Measurements from ENCODE around the gene ZNF732.

Gene ZNF732

DNA sequence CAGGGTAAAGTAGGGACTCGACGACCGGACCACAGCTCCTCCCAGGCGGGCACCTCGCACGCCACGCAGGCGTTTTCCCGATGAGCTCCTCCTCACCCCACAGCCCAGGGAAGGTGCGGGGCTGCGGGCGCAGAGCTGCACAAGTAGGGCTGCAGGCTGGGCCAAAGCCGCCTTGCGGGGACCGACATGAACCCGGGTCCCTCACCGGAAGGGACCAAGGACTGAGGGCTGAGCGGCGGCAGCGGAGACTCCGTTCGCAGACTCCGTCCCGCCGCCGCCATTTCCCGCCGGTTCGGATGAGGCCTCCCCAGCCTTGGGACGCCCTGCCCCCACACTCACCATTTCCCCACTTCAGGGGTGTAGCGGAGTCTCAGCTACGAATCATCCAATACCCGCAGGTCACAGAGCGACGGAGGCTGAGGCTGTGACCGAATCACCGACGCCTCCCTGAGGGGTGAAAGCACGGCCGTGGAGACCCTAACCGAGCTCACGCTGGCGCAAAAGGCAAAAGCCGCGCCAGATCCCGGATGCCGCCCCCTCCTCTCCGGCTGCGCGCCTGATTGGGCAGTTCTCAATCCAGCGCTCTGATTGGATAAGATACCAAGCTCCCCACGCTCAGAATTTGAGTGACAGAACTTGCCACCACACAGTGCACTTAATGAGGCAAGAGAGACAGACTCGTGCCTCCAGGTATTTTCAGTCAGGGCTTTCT is at the start of gene ZNF732:
ZNF732 (minus strand) TSS at position 506 of the 712 bp plus-strand sequence; CDS start at position 342, 164 bp downstream.
- Mint-ChIP-seq H3K4me3 (no peak within 1 kb of the TSS), H3K27ac (ENCODE audit: low read depth) (no peak within 1 kb of the TSS), H3K9me3 (peaks cover 13% of the 10 kb centered on the region), H3K4me1 (peaks cover 13% of the 10 kb centered on the region), H3K36me3 (ENCODE audit: insufficient read depth) (peaks cover 2% of the 10 kb centered on the region), H3K27me3 (peaks cover 27% of the 10 kb centered on the region)
- no peak for DNase-seq (ENCODE audit: low spot score in 2 of 2)
- ATAC-seq (replicated peaks; ENCODE audit: extremely low read depth, poor library complexity, severe bottlenecking), result no peak

DNA sequence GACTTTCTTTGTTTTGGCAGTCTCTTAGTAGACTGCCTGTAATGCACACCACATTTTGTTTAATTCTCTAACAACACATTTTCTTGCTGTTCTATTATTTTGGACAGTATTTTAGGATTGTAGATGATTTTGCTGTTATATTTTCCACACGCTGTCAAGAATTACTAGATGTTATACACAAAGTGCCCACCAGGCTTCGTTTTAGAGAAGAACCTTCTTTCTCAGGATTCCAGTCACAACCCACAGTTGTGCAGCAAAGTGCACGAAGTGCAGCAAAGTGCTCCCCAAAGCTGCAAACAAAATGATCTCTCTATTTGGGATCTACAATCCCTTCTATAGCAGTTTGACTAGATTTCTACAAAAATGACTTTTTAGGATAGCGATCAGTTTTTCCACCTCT is 34.7 kb upstream of the ZNF732 start:
- peaks cover 40% of the 10 kb centered on the region for H3K4me1 Mint-ChIP-seq
- H3K4me3 Mint-ChIP-seq, result peak overlapping the region; percentile 100
- peaks cover 37% of the 10 kb centered on the region for H3K36me3 Mint-ChIP-seq (ENCODE audit: insufficient read depth)
- H3K27me3 Mint-ChIP-seq, result no peaks in the 10 kb centered on the region
- no peak for ATAC-seq (replicated peaks; ENCODE audit: extremely low read depth, poor library complexity, severe bottlenecking)
- H3K27ac Mint-ChIP-seq (ENCODE audit: low read depth), result no peak overlapping the region
- H3K9me3 Mint-ChIP-seq, result peaks cover 4% of the 10 kb centered on the region
- no peak for DNase-seq (ENCODE audit: low spot score in 2 of 2)

DNA sequence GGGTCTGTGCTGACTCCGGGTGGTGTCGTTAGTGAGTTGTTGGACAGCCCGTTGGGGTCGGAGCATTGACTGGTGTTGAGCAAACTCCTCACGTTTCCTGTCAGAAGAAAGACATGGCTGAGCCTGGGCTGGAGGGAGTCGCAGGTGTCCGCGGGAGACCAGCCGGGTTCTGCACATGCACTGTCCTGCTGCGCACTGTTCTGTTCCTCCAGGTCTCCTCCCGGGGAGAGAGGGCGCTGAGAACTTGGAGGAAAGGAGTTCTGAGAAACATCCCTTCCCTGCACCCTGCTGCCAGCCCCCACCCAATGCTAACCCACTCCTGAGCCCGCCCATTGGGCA is 33.5 kb upstream of the ZNF732 start:
- peak overlapping the region; percentile 100 for H3K4me3 Mint-ChIP-seq
- H3K27ac Mint-ChIP-seq (ENCODE audit: low read depth), result peak overlapping the region; percentile 98
- H3K4me1 Mint-ChIP-seq, result peaks cover 40% of the 10 kb centered on the region
- H3K9me3 Mint-ChIP-seq, result peaks cover 4% of the 10 kb centered on the region
- ATAC-seq (replicated peaks; ENCODE audit: extremely low read depth, poor library complexity, severe bottlenecking) (no peak), DNase-seq (ENCODE audit: low spot score in 2 of 2) (no peak)
- H3K36me3 Mint-ChIP-seq (ENCODE audit: insufficient read depth), result peaks cover 28% of the 10 kb centered on the region
- H3K27me3 Mint-ChIP-seq, result no peaks in the 10 kb centered on the region

DNA sequence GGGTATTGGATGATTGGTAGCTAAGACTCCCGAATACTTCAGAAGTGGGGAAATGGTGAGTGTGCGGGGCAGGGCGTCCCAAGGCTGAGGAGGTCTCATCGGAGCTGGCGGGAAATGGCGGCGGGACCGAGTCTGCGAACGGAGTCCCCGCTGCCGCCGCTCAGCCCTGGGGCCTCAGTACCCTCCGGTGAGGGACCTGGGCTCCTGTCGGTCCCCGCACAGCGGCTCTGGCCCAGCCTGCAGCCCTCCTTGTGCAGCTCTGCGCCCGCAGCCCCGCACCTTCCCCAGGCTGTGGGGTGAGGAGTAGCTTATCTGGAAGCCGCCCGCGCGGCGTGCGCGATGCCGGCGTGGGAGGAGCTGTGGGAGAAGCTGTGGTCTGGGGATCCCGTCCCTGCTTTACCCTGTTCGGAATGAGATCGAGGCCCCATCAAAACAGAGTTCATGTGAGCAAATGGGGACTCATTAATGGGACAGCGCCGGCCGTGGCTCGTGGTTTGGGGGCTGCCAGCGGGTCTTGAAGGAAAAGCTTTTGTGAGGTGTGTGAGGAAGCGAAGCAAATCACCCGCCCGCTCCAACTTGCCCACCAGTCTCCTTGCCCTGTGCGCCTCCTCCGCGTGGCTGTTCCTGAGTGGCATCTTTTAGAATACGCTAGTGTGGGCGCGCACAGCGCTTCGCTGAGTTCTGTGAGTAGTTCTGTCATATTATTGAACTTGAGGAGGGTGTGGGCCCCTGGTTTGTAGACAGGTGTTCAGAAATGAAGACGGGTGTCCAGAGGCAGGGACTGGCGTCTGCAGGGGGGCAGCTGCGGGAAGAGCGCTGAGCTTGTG is 32.9 kb upstream of the ZNF732 start:
- no peaks in the 10 kb centered on the region for H3K27me3 Mint-ChIP-seq
- ATAC-seq (replicated peaks; ENCODE audit: extremely low read depth, poor library complexity, severe bottlenecking) (peak; percentile 48), DNase-seq (ENCODE audit: low spot score in 2 of 2) (no peak)
- H3K36me3 Mint-ChIP-seq (ENCODE audit: insufficient read depth), result peaks cover 25% of the 10 kb centered on the region
- H3K4me3 Mint-ChIP-seq, result peak overlapping the region; percentile 100
- peaks cover 40% of the 10 kb centered on the region for H3K4me1 Mint-ChIP-seq
- H3K27ac Mint-ChIP-seq (ENCODE audit: low read depth), result peak overlapping the region; percentile 98
- peaks cover 4% of the 10 kb centered on the region for H3K9me3 Mint-ChIP-seq

DNA sequence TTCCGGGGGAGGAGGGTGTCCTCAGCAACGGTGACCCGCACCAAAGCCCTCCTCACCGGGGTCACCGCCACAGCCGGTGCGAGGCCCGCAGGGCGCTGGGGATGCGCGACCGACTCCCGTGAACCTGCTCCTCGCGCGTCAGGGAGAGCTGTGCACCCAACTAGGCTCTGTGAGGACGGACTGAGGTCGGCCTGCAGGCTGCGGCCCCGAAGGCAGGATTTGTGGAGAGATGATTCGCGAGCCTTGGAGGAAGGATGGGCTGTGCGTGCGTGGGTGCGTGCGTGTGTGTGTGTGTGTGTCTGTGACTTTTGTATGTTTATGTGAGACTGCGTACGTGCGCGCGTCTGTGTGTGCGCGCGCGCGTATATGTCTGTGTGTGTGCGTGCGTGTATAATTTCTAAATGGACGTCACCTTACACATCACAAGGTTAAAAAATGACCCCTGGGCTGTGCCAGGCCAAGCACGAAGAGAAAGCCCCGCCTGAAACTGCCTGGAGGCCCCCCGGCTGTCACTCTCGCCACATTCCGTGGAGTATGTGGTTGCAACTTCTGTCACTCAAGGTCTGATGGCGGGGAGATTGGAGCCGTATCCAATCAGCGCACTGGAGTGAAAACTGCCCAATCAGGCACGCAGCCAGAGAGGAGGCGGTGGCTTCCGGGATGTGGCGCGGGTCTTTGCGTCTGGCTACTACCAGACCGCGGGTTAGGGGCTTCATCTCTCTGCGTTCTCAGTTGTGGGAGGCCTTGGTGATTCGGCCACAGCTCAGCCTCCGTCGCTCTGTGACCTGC is 32.1 kb upstream of the ZNF732 start, which contains the start of gene ZNF141:
ZNF141 (plus strand) TSS at position 672 of the 789 bp plus-strand sequence. CDS start 170 bp downstream, outside the sequence.
- H3K4me3 Mint-ChIP-seq, result peak within 1 kb of the TSS; percentile 100
- peak within 1 kb of the TSS; percentile 98 for H3K27ac Mint-ChIP-seq (ENCODE audit: low read depth)
- DNase-seq (ENCODE audit: low spot score in 2 of 2), result peak; percentile 78 to 90
- ATAC-seq (replicated peaks; ENCODE audit: extremely low read depth, poor library complexity, severe bottlenecking), result peak; percentile 95
- no peaks in the 10 kb centered on the region for H3K27me3 Mint-ChIP-seq
- peaks cover 40% of the 10 kb centered on the region for H3K4me1 Mint-ChIP-seq
- peaks cover 4% of the 10 kb centered on the region for H3K9me3 Mint-ChIP-seq
- H3K36me3 Mint-ChIP-seq (ENCODE audit: insufficient read depth), result peaks cover 25% of the 10 kb centered on the region

DNA sequence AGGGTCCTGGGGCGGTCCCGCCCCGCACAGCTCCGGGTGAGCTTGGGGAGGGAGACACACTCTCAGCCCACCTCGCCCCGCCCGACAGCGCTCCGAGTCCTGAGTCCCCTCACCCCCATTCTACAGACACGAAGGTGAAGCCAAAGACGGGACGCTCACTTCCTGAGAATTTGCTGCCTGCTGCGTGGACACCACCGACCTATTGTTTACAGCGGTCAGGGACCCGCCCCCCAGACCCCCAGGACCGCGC is 31.5 kb upstream of the ZNF732 start:
- Mint-ChIP-seq H3K36me3 (ENCODE audit: insufficient read depth) (peaks cover 22% of the 10 kb centered on the region), H3K4me1 (peaks cover 40% of the 10 kb centered on the region), H3K4me3 (peak overlapping the region; percentile 100), H3K9me3 (peaks cover 4% of the 10 kb centered on the region), H3K27me3 (no peaks in the 10 kb centered on the region), H3K27ac (ENCODE audit: low read depth) (peak overlapping the region; percentile 98)
- DNase-seq (ENCODE audit: low spot score in 2 of 2) (no peak), ATAC-seq (replicated peaks; ENCODE audit: extremely low read depth, poor library complexity, severe bottlenecking) (no peak)

DNA sequence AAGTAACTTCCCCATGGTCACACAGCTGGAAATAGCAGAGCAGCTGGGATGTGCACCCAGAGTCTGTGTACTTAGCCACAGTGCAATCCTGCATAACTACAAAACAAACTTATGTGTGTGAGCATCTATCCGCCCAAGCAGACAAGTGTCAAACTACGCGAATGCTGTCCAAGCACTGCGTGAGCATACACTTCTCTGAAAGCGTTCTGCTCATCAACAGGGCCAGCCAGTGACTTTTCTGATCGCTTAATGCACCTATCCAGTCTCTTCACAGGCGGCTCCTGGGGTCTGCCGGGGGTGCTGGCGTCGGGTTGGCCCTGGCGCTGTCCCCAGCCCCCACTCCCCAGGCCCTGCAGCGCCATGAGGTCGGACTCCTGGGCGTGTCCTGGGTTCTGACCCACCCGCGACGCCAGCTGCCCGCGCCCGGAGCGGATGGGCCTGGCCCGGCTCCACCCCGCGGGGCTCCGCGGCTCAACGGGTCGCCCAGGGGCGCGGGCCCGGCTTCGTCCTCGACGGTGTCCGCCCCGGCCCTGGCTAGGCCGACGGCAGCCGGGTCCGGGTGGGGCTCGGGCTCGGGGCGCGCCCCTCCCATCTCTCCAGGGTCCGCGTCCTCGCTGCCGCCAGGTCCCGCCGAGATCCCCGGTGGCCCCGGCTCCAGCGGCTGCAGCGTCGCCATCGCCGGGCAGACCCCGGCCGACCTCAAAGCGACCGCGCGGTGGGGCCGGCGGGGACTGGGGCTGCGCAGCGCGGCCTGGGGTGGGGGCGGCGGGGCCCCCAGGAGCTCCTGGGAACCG is 31.0 kb upstream of the ZNF732 start:
- Mint-ChIP-seq H3K4me1 (peaks cover 40% of the 10 kb centered on the region), H3K36me3 (ENCODE audit: insufficient read depth) (peaks cover 21% of the 10 kb centered on the region), H3K4me3 (peak overlapping the region; percentile 100), H3K27me3 (no peaks in the 10 kb centered on the region), H3K9me3 (peaks cover 4% of the 10 kb centered on the region), H3K27ac (ENCODE audit: low read depth) (no peak overlapping the region)
- ATAC-seq (replicated peaks; ENCODE audit: extremely low read depth, poor library complexity, severe bottlenecking) (no peak), DNase-seq (ENCODE audit: low spot score in 2 of 2) (no peak)

DNA sequence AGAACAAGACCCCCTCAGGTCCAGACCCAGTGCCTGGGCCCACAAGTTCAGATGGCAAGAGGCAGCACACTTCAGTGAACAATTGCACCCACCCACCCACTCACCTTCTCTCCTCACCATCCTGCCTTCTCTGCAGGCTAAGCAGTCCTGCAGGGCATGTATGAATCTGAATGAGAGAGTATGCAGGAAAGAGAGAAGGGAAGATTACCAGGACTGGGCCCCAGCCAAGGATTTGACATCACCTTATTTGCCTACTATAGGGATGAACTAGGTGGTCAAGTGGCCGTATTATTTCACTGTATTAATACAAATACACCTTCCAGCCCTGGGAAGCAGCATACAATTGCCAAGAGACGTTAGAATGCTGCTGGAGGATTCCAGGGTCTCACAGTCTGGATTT is 30.2 kb upstream of the ZNF732 start:
- peaks cover 3% of the 10 kb centered on the region for H3K9me3 Mint-ChIP-seq
- H3K36me3 Mint-ChIP-seq (ENCODE audit: insufficient read depth), result peaks cover 21% of the 10 kb centered on the region
- no peak for DNase-seq (ENCODE audit: low spot score in 2 of 2)
- H3K4me1 Mint-ChIP-seq, result peaks cover 36% of the 10 kb centered on the region
- peak overlapping the region; percentile 59 for H3K4me3 Mint-ChIP-seq
- no peaks in the 10 kb centered on the region for H3K27me3 Mint-ChIP-seq
- no peak for ATAC-seq (replicated peaks; ENCODE audit: extremely low read depth, poor library complexity, severe bottlenecking)
- no peak overlapping the region for H3K27ac Mint-ChIP-seq (ENCODE audit: low read depth)

DNA sequence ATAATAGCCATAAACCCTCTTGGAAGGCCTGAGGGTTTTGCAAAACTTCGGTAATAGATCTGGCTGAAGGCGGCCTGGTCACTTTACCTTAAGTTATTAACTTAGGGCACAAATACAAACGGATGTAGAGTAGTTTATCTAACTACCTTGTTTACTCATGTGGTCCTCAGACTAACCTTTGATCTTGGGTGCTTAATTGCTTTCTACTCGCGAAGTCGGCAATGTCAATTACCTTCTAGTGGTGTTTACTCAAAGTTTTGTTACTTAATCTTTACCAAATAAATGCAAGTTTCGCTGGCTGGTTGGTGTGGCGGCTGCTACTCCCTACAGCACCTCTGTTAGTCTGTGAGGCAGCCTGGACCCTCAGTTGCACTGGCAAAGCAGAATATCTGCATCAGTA is 23.5 kb upstream of the ZNF732 start:
- no peaks in the 10 kb centered on the region for H3K4me1 Mint-ChIP-seq
- DNase-seq (ENCODE audit: low spot score in 2 of 2) (no peak), ATAC-seq (replicated peaks; ENCODE audit: extremely low read depth, poor library complexity, severe bottlenecking) (no peak)
- no peak overlapping the region for H3K27ac Mint-ChIP-seq (ENCODE audit: low read depth)
- H3K9me3 Mint-ChIP-seq, result peaks cover 5% of the 10 kb centered on the region
- H3K4me3 Mint-ChIP-seq, result no peak overlapping the region
- no peaks in the 10 kb centered on the region for H3K36me3 Mint-ChIP-seq (ENCODE audit: insufficient read depth)
- no peaks in the 10 kb centered on the region for H3K27me3 Mint-ChIP-seq

DNA sequence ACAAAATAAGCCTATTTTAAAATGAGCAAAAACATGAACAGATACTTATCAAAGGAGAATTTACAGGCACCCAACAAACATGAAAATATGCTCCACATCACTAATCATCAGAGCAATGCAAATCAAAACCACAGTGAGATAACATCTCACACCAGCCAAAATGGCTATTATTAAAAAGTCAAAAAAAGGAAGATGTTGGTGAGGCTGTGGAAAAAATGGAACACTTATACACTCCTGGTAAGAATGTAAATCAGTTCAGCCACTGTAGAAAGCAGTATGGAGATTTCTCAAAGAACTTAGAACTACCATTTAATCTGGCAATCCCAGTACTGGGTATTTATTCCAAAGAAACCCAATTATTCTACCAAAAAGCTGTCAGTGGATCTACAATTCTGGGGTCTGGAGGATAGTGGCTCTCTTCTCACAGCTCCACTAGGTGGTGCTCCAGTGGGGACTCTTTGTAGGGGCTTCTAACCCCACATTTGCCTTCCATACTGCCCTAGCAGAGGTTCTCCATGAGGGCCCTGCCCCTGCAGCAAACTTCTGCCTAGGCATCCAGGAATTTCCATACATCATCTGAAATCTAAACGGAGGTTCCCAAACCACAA is 9.1 kb upstream of the ZNF732 start:
- Mint-ChIP-seq H3K4me3 (no peak overlapping the region), H3K4me1 (no peaks in the 10 kb centered on the region), H3K27me3 (peaks cover 17% of the 10 kb centered on the region), H3K27ac (ENCODE audit: low read depth) (no peak overlapping the region), H3K9me3 (peaks cover 18% of the 10 kb centered on the region), H3K36me3 (ENCODE audit: insufficient read depth) (no peaks in the 10 kb centered on the region)
- DNase-seq (ENCODE audit: low spot score in 2 of 2) (no peak), ATAC-seq (replicated peaks; ENCODE audit: extremely low read depth, poor library complexity, severe bottlenecking) (no peak)

DNA sequence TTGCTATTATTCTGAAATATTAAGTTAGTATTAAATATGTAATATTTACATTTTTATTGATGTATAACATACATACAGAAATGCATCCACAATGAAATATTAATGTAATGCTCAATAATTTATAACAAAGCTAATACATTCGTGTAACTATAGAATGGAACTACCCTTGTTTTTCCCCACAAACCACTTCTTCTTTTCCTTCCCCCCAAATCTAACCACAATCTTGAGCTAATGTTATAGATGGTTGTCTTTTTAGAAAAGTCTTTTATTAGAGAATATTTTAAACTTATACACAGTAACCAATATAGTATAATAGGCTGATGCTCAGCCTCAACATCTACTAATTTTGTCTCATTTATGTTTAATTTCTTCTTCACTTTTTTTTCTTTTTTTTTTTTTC is 4.5 kb upstream of the ZNF732 start:
- Mint-ChIP-seq H3K36me3 (ENCODE audit: insufficient read depth) (no peaks in the 10 kb centered on the region), H3K27ac (ENCODE audit: low read depth) (no peak overlapping the region), H3K9me3 (peaks cover 13% of the 10 kb centered on the region), H3K4me1 (peaks cover 13% of the 10 kb centered on the region), H3K4me3 (no peak overlapping the region), H3K27me3 (peaks cover 6% of the 10 kb centered on the region)
- ATAC-seq (replicated peaks; ENCODE audit: extremely low read depth, poor library complexity, severe bottlenecking) (no peak), DNase-seq (ENCODE audit: low spot score in 2 of 2) (no peak)

DNA sequence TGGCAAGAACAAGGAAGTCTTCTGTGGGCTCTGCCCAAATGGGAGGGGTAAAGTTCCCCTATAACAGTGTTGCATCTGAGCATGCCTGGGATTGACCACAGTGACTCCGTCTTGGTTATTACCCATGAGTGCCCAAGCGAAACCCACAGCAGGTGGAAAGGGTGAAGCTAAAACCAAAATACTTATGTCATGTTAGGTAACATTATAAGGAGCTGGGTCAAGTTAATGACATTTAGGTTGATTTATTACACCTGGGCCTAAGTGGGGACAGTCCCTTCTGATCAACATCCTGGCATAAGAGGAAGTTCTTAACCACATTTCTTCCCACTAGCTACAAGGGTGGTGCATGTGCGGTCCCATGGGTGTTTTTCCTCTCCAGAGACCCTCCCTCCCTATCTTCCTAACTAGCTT is 1.3 kb upstream of the ZNF732 start:
- peaks cover 13% of the 10 kb centered on the region for H3K9me3 Mint-ChIP-seq
- no peak overlapping the region for H3K27ac Mint-ChIP-seq (ENCODE audit: low read depth)
- ATAC-seq (replicated peaks; ENCODE audit: extremely low read depth, poor library complexity, severe bottlenecking) (peak; percentile 14), DNase-seq (ENCODE audit: low spot score in 2 of 2) (no peak)
- peaks cover 2% of the 10 kb centered on the region for H3K36me3 Mint-ChIP-seq (ENCODE audit: insufficient read depth)
- peaks cover 24% of the 10 kb centered on the region for H3K27me3 Mint-ChIP-seq
- H3K4me3 Mint-ChIP-seq, result no peak overlapping the region
- H3K4me1 Mint-ChIP-seq, result peaks cover 13% of the 10 kb centered on the region

All from central memory CD8-positive, alpha-beta T cell (primary cell).